Measurements from ENCODE around the gene FGF6.

The FGF6 gene

DNA sequence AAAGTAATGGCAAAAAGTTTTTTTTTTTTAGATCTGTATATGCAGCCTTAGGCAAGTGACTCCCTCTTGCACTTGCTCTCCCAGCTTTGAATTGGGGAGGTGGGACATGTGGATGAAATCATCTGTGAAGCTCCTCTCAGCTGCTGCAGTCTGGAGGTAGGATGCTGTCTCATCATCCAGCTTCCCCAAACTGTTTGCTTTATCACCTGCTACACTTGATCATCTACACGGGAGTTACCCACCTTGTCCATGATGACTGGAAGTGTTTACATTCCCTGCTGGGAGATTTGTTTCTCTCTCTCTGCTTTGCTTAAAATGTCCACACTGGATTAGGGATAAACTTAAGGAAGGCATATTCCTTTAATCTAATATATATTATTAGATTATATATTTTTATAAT is 57.6 kb downstream of the FGF6 start:
- TF ChIP-seq MYC (IDR thresholded peaks at IDR 0.05; ENCODE audit: low read depth, low read length) (no peak), POLR2A (IDR thresholded peaks at IDR 0.05; ENCODE audit: extremely low read depth, insufficient read length) (no peak)
- TF ChIP-seq, protein P1, sequence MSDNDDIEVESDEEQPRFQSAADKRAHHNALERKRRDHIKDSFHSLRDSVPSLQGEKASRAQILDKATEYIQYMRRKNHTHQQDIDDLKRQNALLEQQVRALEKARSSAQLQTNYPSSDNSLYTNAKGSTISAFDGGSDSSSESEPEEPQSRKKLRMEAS (IDR thresholded peaks at IDR 0.05; ENCODE audit: low read depth, low read length), result no peak
- TF ChIP-seq, protein P2, sequence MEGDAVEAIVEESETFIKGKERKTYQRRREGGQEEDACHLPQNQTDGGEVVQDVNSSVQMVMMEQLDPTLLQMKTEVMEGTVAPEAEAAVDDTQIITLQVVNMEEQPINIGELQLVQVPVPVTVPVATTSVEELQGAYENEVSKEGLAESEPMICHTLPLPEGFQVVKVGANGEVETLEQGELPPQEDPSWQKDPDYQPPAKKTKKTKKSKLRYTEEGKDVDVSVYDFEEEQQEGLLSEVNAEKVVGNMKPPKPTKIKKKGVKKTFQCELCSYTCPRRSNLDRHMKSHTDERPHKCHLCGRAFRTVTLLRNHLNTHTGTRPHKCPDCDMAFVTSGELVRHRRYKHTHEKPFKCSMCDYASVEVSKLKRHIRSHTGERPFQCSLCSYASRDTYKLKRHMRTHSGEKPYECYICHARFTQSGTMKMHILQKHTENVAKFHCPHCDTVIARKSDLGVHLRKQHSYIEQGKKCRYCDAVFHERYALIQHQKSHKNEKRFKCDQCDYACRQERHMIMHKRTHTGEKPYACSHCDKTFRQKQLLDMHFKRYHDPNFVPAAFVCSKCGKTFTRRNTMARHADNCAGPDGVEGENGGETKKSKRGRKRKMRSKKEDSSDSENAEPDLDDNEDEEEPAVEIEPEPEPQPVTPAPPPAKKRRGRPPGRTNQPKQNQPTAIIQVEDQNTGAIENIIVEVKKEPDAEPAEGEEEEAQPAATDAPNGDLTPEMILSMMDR (IDR thresholded peaks at IDR 0.05; ENCODE audit: low read depth, low read length), result no peak
- DNase-seq (ENCODE audit: low read depth), result no peak
- no peak overlapping the region for H3K4me3 ChIP-seq (ENCODE audit: low read depth, low read length)

DNA sequence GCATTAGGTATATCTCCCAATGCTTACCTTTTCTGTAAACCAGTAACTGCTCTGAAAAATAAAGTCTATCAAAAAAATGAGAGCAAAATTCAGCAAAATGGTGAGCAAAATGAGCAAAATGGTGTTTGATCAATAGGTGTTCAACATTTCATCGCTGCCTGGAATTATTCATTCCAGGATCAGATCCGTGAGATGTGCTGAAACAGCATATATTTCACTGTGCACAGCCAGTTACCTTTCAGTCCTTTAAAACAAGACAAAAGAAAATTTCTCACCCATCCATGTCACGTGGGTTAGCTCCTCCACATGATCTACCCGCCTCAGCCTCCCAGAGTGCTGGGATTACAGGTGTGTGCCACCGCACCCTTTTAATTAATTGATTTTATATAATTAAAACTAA is 58.0 kb downstream of the FGF6 start:
- TF ChIP-seq, protein P2 (IDR thresholded peaks at IDR 0.05; ENCODE audit: low read depth, low read length), result no peak
- TF ChIP-seq MYC (IDR thresholded peaks at IDR 0.05; ENCODE audit: low read depth, low read length) (no peak), POLR2A (IDR thresholded peaks at IDR 0.05; ENCODE audit: extremely low read depth, insufficient read length) (no peak)
- TF ChIP-seq, protein P1 (IDR thresholded peaks at IDR 0.05; ENCODE audit: low read depth, low read length), result no peak
- no peak for DNase-seq (ENCODE audit: low read depth)
- no peak overlapping the region for H3K4me3 ChIP-seq (ENCODE audit: low read depth, low read length)

DNA sequence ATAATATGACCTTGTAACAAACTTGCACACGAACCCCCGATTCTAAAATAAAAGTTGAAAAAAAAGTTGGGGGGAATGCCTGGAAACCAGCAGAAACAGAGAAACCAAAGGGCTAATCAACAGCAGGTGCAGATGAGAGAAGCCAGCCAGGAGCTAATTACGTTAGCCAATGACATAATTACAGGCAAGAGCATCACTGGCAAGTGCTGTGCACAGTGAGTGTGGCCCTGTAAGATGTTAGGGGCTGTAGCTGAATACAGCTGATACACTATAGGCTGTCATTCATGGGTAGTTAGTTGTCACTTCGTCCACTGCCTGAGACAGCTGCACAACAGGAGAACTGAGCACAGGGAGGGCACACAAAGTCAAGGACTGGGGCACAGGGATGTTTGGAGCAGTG is 58.8 kb downstream of the FGF6 start:
- DNase-seq (ENCODE audit: low read depth), result no peak
- TF ChIP-seq MYC (IDR thresholded peaks at IDR 0.05; ENCODE audit: low read depth, low read length), result no peak
- TF ChIP-seq, protein P2 (IDR thresholded peaks at IDR 0.05; ENCODE audit: low read depth, low read length), result no peak
- TF ChIP-seq, protein P1 (IDR thresholded peaks at IDR 0.05; ENCODE audit: low read depth, low read length), result no peak
- no peak for TF ChIP-seq POLR2A (IDR thresholded peaks at IDR 0.05; ENCODE audit: extremely low read depth, insufficient read length)
- no peak overlapping the region for H3K4me3 ChIP-seq (ENCODE audit: low read depth, low read length)
